A549 treated with dexamethasone at 1 μM for 4 hours (cell line): ENCODE measurements around the gene PRELP. TPM values are rescaled to one million over a fixed set of nuclear protein-coding genes. Genes with fewer than 3 reads are reported as not detected.

Experiments
- total RNA-seq: library from RNA; stranded (reverse); fragments of 200-300 nt; extraction: Qiagen RNA extraction; gene quantifications from 5 replicates; pipeline ENCODE4 v1.2.3, GENCODE V29; 2022

The PRELP gene
- 0.01 to 0.04 TPM (median 0.01 TPM) in 3 of 5 replicates, not detected in the others for total RNA-seq

DNA sequence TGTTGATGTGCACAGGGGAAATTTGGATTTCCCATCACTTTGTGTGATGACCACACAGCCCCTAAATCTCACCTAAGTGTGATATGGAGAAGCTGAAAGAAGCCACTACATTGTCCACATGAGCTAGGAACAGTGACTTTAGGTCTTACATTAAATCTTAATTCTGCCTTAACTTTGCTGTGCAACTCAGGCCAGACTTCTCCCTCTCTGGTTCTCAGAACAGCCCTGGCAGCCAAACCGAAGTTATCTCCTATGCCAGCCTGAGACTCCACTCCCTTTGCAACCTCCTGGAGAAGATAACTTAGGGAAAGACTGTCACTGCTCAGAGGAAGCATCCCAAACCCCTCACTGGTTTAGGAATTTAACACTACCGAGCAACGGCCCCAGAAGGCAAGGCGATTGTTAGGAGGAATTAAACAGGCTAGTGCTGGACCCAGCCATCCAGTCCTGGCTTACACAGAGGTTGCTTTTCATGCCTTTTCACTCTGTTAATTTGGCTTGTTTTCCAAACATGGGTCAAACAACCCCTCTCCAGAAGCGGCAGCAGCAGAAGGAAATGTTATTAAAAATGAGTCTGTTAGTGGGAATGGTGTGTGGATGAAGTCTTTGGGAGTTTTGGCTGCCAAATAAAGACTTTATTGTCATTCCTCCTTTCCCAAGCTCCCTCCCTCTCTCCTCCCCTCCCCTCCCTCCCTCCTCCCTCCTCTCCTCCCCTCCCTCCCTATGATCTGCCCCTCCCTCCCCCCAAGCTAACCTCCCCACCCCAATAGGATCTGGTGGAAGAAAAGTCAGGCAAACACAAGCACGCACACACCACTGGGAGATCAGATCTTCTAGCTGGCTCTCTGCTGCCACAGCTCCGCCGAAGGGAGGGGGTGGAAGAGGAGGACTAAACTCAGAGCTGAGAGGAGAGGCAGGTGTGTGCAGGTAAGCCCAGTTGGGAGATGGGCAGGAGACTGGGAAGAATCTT is at the start of gene PRELP:
Gene PRELP, plus strand, starts transcription at position 795 of the 970 bp plus-strand sequence. CDS start 7,379 bp downstream, outside the sequence.

DNA sequence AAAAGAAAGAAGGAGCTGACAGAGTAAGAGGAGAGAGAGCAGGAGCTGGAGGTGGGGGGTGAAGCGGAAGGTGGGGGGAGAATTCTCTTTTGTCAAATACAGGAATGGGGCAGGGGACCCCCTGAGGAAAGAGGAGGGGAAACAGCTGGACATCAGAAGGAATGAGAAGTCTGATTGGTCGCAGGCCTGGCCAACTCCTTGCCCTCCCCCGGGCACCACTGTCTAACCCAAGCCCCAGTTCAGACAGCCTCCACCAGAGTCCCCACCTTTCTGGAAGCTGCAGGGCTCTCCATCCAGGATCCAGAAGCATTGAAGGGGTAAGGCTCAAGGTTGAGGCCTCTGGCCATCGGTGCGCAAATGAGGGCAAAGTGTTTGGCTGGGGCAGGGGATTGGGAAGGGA is 18.3 kb downstream of the PRELP start, which contains the start of gene OPTC:
Gene OPTC, plus strand, starts transcription at position 253 of the 400 bp plus-strand sequence. CDS start 1,853 bp downstream, outside the sequence.

Other genes with a start within 250 kb of the PRELP start
- gene CHIT1, start 246.1 kb upstream of the PRELP start, total RNA-seq, result not detected in 5 replicates
- gene BTG2, start 170.3 kb upstream of the PRELP start, total RNA-seq, result 11.2 to 15.5 TPM (median 14.6 TPM) in 5 replicates
- 0.02 to 0.04 TPM (median 0.03 TPM) in 3 of 5 replicates, not detected in the others for gene FMOD, start 124.7 kb upstream of the PRELP start, total RNA-seq
- not detected in 5 replicates for gene OPTC, start 18.3 kb downstream of the PRELP start, total RNA-seq
- 17.9 to 31.2 TPM (median 24.1 TPM) in 5 replicates for gene ATP2B4, start 151.0 kb downstream of the PRELP start, total RNA-seq